GF-D8 (cell line): ENCODE results near the gene BTBD2.

Experiments used
- DNase-seq: peaks from one replicate; lab custom pipeline; 2025; lab: John Stamatoyannopoulos, UW

Gene BTBD2

DNA sequence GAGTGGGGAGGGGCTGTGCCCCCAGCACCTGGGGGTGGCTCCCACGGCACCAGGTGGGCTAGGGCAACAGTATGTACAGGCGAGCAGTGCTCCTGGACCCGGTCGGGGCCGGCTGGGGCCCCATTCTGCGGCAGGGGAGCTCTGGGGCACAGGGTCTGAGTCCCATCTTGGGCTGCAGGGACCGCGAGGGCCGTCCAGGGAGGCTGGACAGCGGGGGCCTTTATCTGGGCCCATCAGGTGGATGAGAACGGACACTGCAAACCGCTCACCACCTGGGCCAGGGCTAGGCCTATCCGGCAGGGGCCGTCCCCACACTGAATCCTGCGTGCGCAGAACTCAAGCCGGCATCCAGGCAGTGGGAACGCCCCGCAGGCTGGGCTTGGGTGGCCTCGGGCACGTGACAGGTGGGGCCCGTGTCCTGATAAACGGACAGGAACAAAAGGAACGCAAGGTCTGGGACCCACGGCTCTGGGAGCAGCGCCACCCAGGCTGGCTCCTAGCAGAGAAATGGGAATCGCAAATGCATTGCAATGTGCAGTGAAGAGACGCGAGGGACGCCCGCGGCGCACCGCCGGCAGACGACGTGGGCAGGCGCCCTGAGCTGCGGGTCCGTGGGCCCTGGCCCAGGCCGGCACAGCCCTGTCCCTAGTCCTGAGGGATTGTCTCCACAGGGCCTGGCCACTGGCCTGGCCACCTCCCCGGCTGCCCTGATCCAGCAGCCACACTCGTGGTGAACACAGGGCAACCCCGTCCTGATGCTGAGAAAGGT lies 29.7 kb downstream of the BTBD2 start:
- DNase-seq = no peak

- no peak for DNase-seq
Measured at GRCh38 chr19:1984357-1984756, 31.2 kb downstream of the BTBD2 start.

DNA sequence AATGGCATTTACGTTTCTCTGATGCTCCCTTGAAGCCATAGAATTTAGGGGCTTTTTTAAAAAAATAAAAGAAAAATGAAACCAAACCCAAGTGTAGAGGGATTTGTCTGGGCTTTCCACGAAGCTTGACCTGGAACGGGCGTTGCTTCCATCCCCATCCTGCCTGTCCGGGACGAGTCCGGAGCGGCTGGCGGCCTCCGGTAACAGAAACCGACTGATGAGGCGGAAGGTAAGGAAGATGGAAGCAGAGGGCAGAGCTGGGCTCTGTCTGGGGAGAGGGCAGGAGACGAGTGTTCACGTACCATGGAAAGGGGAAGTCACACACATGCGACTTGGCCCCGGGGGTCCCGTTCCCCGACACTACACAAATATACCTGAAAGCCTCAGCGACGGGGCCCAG lies 34.3 kb downstream of the BTBD2 start:
- DNase-seq = no peak

DNA sequence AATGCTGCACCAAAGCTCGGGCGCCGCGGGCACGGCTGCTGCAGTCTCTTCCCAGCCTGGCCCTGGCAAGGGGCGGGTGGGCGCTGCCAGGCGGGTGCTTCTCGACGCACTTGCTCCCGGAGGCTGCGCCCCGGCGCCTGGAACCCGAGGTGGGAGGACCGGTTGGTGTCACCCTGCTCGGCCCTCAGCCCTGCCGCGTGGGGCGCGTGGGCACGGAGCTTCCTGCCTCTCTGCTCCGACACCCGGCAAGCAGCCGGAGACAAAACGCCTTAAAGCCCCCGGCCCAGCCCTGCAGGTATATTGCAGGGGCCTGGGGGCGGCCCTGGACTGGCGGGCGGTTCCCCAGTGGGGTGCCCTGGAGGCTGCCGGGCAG lies 34.7 kb downstream of the BTBD2 start:
- DNase-seq = no peak

GRCh38 chr19:1980091-1980808 lies 35.3 kb downstream of the BTBD2 start:
- no peak for DNase-seq

DNA sequence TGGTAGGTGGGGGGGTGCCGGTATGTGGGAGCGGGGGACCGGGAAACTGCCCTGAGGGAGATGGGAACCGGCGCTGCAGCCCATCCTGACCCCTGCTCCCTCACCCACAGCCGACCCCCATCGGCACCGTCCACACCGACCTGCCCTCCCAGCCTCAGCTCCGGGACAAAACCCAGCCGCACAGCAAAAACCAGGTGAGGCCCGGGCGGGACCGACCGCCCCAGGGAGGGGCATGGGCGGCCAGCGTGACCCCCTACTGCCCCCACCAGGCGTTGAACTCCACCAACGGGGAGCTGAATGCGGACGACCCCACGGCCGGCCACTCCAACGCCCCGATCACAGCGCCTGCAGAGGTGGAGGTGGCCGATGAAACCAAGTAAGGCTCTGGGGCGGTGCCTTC lies 35.9 kb downstream of the BTBD2 start:
- DNase-seq = no peak

DNA sequence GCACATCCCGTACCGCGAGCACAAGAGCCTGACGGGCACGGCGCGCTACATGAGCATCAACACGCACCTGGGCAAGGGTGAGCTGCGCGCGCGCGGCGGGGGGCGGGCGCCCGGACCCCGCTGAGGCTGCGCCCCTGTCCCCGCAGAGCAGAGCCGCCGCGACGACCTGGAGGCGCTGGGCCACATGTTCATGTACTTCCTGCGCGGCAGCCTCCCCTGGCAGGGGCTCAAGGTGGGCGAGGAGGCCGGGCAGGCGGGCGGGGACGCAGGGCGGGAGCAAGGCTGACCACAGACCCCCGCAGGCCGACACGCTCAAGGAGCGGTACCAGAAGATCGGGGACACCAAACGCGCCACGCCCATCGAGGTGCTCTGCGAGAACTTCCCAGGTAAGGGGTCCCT lies 36.5 kb downstream of the BTBD2 start:
- no peak for DNase-seq

DNA sequence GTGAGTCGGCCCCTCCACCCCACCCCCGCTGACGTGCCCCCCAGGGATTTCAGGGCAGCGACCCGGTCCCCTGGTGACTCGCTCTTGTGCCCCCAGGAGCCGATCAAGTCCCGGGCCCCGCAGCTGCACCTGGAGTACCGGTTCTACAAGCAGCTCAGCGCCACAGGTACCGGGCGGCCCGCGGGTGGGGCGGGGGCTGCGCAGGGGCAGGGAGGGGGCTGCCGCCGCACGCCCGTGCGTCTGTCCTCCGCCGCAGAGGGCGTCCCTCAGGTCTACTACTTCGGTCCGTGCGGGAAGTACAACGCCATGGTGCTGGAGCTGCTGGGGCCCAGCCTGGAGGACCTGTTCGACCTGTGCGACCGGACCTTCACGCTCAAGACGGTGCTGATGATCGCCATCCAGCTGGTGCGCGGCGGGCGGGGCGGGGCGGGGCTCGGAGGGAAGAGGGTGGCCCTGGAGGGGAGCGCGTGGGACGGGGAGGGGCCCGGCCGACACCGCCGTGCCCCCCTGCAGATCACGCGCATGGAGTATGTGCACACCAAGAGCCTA lies 37.1 kb downstream of the BTBD2 start:
- no peak for DNase-seq

GRCh38 chr19:1977120-1977519 lies 38.4 kb downstream of the BTBD2 start:
- no peak for DNase-seq

GRCh38 chr19:1975162-1975480 lies 40.4 kb downstream of the BTBD2 start:
- no peak for DNase-seq

- no peak for DNase-seq
Measured at GRCh38 chr19:1974381-1975161, 40.9 kb downstream of the BTBD2 start.

DNA sequence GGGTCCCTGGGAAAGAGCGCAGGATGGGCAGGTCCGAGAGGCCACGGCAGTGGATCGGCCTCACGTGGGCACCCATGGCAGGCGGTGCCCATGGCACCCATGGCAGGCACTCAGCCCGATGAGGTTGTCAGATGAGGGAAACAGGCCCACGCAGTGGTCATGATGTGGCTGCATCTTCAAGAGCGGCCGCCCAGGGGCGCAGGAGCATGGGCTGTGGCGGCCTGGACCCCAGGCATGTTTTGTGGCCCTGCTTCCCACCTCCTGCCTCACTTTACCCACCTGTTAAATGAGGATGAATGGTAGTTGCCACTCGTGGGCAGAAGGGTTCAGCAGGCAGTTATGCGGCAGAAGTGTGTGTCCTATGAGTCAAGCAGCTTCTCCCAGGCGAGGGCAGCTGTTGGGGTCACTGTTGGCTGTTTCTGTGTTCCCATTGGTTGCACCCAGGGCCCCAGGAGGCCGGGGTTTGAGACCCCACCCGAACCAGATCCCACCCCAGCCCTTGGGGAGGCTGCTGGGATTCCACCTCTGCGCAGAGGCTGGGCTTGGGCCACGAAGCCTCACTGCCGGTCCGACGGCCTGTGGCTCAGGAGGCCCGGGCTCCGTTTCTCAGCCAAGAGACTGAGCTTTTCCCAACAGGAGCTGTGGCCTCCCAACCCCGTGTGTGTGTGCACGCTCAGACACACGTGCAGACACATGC lies 44.6 kb downstream of the BTBD2 start:
- DNase-seq = no peak

DNA sequence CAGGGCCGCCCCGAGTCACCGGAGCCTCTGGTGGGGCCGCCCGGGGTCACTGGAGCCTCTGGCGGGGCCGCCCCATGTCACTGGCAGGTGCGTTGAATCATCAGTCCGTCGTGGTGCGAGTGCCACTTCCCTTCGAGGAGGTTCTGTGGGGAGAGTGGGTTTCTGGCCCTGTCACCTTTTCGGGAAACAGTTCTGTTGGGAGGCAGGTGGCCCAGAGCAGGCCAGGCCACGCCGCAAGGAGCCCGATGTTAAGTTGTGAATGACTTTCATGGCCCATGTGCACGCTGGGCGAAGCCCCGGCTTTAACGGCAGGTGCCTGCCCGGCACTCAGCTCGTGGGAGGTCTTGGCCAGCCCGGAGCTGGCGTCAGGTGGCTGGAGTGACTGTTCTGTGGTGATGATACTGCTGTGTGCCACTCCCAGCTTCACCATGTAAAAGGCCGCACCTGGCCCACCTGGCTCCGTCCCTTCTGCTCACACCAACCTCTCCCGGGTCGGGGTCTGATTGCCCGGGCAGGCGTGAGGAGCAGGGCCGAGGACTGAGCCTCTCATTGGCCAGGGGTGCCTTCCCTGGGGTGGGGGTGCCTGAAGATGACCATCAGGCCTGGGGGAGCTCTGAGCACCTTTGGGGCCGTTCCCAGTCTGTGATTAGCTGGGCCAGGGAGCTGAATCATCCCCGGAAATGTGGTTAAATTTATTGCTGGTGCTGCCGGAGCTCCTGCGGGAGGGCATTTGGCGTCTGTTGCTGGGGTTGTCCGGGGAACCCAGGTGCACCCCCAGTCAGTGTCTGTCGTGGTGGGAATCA lies 45.3 kb downstream of the BTBD2 start:
- no peak for DNase-seq

DNA sequence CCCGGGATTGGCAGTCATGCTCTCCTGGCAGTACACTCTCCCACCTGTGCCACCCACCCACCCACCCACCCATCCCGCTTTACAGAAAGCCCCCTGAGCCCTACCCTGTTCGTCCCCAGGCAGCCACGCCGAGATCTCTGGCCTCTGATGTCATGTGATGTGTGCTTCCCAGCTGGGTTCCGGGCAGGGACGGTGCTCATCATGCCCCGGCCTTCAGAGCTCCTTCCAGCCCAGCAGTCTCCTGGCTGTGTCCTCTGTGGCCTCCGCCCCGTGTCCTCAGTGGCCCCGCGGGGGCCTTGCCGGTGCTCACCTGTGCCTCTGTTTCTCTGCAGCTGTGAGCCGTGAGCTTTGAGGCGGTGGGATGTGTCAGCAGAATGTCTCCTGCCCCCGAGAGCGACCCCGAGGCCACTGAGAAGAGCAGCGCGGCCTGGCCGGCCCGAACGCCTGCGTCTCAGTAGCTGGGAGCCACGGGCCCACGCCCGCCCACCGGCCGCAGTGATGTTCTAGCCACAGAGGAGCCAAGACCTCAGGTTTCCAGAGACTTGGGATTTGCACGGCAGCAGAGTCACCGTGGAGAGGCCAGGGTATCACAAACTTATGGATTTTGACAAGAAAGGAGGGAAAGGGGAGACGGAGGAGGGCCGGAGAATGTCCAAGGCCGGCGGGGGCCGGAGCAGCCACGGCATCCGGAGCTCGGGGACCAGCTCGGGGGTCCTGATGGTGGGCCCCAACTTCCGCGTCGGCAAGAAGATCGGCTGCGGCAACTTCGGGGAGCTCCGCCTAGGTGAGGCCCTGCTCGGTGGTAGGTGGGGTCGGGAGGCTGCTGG lies 46.1 kb downstream of the BTBD2 start:
- no peak for DNase-seq

DNA sequence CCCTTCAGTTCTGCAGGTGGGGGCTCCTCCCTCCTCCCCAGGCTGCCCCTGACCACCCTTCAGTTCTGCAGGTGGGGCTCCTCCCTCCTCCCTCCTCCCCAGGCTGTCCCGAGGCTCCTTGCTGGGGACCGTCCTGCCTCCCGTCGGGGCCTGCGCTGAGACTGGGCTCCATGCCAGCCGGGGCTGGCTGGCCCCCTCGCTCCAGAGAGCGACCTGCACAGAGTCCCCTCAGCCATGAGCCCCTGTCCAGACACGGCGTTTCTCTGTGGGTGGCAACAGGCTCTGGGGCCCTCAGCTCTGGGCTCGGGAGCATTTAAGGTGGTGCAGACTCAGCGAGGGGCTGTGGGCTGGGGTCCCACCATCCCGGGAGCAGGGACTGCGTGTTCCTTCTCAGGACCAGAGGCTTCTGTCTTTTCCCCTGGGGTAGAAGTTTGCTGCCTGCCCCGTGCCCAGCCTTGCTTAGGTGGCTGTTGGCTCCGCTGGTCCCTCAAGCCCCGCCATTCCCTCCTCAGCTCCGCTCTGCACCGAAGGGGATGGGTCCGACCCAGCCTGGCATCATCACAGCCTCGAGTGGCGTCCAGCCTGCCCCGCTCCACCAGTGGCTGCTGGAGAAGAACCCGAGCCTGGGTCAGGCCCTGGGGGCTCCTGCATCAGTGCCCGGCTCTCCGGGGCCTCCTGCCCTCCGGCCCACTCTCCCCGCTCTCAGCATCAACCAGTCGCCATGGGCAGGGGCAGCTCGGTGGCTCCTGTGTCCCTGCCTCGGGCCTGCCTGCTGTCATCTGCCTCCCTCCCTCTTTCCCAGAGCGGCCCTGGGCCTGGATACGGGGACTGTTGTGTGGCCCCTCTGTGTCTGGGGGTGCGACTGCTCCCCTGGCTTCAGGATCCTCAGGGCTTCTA lies 47.0 kb downstream of the BTBD2 start:
- no peak for DNase-seq

GRCh38 chr19:1967087-1967608 lies 48.4 kb downstream of the BTBD2 start:
- no peak for DNase-seq

DNA sequence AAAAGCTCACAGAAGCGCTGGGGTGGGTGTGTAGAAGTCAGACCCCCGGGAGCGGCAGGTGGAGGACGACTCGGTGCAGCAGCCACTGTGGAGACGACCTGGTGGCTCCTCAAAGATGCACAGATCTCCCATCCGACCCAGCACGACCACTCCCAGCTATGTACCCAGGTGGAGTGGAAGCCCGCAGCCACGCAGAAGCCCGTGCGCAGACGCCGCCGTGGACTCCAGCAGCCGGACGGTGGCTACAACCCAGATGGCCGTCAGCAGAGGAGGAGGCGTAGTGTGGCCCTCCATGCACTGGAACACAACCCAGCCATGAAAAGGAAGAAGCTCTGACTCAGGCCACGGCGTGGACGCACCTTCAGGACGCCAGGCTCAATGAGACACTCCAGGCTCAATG lies 52.8 kb downstream of the BTBD2 start:
- DNase-seq = no peak

GRCh38 chr19:1961000-1961883 lies 54.3 kb downstream of the BTBD2 start:
- DNase-seq = no peak
